Measurements from ENCODE around the gene FCHO1. TPM values are rescaled to one million over a fixed set of nuclear protein-coding genes. Genes with fewer than 3 reads are reported as not detected.

Gene FCHO1
- total RNA-seq, 1 donor from 2014 or later: 0.98 TPM

- Mint-ChIP-seq H3K9me3 (ENCODE audit: low read depth) (no peaks in the 10 kb centered on the region), H3K27me3 (peaks cover 8% of the 10 kb centered on the region), H3K36me3 (ENCODE audit: insufficient read depth) (no peaks in the 10 kb centered on the region), H3K4me3 (ENCODE audit: low read depth) (peak overlapping the region; percentile 26), H3K4me1 (ENCODE audit: low read depth) (no peaks in the 10 kb centered on the region), H3K27ac (no peak overlapping the region)
- DNase-seq (ENCODE audit: low spot score, unreplicated experiment): peak; percentile 70
- peak; percentile 83 for TF ChIP-seq CTCF (IDR thresholded peaks at IDR 0.05; ENCODE audit: unreplicated experiment)
These were observed 15.4 kb downstream of the FCHO1 start for GRCh38 chr19:17766543-17767131.

GRCh38 chr19:17767559-17767958 is 16.3 kb downstream of the FCHO1 start:
- no peak for TF ChIP-seq CTCF (IDR thresholded peaks at IDR 0.05; ENCODE audit: unreplicated experiment)
- Mint-ChIP-seq H3K27ac (no peak overlapping the region), H3K4me1 (ENCODE audit: low read depth) (no peaks in the 10 kb centered on the region), H3K4me3 (ENCODE audit: low read depth) (no peak overlapping the region), H3K9me3 (ENCODE audit: low read depth) (no peaks in the 10 kb centered on the region), H3K36me3 (ENCODE audit: insufficient read depth) (no peaks in the 10 kb centered on the region), H3K27me3 (peaks cover 8% of the 10 kb centered on the region)
- DNase-seq (ENCODE audit: low spot score, unreplicated experiment): no peak

- Mint-ChIP-seq H3K9me3 (ENCODE audit: low read depth) (no peaks in the 10 kb centered on the region), H3K36me3 (ENCODE audit: insufficient read depth) (no peaks in the 10 kb centered on the region), H3K27me3 (peaks cover 11% of the 10 kb centered on the region), H3K4me1 (ENCODE audit: low read depth) (no peaks in the 10 kb centered on the region), H3K4me3 (ENCODE audit: low read depth) (no peak overlapping the region), H3K27ac (no peak overlapping the region)
- no peak for DNase-seq (ENCODE audit: low spot score, unreplicated experiment)
- TF ChIP-seq CTCF (IDR thresholded peaks at IDR 0.05; ENCODE audit: unreplicated experiment): no peak
These were observed 19.3 kb downstream of the FCHO1 start for GRCh38 chr19:17770613-17771012.

- no peak for DNase-seq (ENCODE audit: low spot score, unreplicated experiment)
- no peaks in the 10 kb centered on the region for H3K4me1 Mint-ChIP-seq (ENCODE audit: low read depth)
- no peaks in the 10 kb centered on the region for H3K36me3 Mint-ChIP-seq (ENCODE audit: insufficient read depth)
- H3K4me3 Mint-ChIP-seq (ENCODE audit: low read depth): no peak overlapping the region
- no peak overlapping the region for H3K27ac Mint-ChIP-seq
- H3K9me3 Mint-ChIP-seq (ENCODE audit: low read depth): no peaks in the 10 kb centered on the region
- peaks cover 10% of the 10 kb centered on the region for H3K27me3 Mint-ChIP-seq
- no peak for TF ChIP-seq CTCF (IDR thresholded peaks at IDR 0.05; ENCODE audit: unreplicated experiment)
These were observed 20.9 kb downstream of the FCHO1 start for GRCh38 chr19:17772172-17772571.

GRCh38 chr19:17775245-17775927 is 24.1 kb downstream of the FCHO1 start:
- Mint-ChIP-seq H3K27ac (no peak overlapping the region), H3K27me3 (peaks cover 31% of the 10 kb centered on the region), H3K4me3 (ENCODE audit: low read depth) (no peak overlapping the region), H3K4me1 (ENCODE audit: low read depth) (peaks cover 3% of the 10 kb centered on the region), H3K36me3 (ENCODE audit: insufficient read depth) (no peaks in the 10 kb centered on the region), H3K9me3 (ENCODE audit: low read depth) (no peaks in the 10 kb centered on the region)
- peak; percentile 65 for TF ChIP-seq CTCF (IDR thresholded peaks at IDR 0.05; ENCODE audit: unreplicated experiment)
- peak; percentile 57 for DNase-seq (ENCODE audit: low spot score, unreplicated experiment)
